HFF-Myc (cell line): ENCODE measurements around the gene GNG8.
A peak's percentile ranks its signal among the peaks of the same experiment; 100 is the strongest.

Experiments
- DNase-seq: peaks from one replicate; pipeline ENCODE4 v3.0.0-alpha.2; 2011; ENCODE audit warnings: low read depth; ENCODE audit errors: extremely low read depth
- H3K4me3 ChIP-seq: replicated peaks from 2 replicates; pipeline ENCODE4 v1.5.1; 2011; ENCODE audit warnings: low read depth, mild to moderate bottlenecking, control low read depth, low read length
- TF ChIP-seq, protein P1 (sequence below): IDR thresholded peaks from 2 replicates; pipeline ENCODE4 v1.5.1; 2012; ENCODE audit warnings: mild to moderate bottlenecking, low read depth, low read length, control low read depth; ENCODE audit errors: missing control alignments

GNG8 gene

DNA sequence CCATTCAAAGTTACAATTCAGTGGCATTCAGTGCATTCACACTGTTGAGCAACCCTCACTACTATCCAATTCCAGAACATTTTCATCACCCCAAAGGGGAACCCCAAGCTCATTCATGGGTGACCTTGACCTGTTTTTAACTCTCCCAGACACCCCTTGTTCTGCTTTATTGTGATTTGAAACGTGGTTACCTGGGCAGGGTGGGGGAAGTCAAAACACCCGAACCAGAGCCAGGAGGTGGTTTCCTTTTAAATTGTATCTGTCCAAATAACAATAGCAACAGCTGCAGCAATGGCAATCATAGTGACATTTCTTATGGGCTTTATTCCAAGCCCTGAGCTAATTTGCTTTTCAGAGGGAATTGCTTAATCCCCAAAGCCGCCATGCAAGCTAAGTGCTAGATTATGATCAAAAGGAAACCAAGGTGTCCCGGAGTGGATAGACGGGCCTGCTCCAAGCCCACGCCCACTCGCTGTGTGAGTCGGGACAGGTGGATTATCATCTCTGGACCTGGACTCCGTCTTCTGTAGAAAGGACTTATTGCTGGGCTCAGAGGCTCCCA lies 17.3 kb downstream of the GNG8 start:
- no peak for DNase-seq
- no peak overlapping the region for H3K4me3 ChIP-seq
- TF ChIP-seq, protein P1, sequence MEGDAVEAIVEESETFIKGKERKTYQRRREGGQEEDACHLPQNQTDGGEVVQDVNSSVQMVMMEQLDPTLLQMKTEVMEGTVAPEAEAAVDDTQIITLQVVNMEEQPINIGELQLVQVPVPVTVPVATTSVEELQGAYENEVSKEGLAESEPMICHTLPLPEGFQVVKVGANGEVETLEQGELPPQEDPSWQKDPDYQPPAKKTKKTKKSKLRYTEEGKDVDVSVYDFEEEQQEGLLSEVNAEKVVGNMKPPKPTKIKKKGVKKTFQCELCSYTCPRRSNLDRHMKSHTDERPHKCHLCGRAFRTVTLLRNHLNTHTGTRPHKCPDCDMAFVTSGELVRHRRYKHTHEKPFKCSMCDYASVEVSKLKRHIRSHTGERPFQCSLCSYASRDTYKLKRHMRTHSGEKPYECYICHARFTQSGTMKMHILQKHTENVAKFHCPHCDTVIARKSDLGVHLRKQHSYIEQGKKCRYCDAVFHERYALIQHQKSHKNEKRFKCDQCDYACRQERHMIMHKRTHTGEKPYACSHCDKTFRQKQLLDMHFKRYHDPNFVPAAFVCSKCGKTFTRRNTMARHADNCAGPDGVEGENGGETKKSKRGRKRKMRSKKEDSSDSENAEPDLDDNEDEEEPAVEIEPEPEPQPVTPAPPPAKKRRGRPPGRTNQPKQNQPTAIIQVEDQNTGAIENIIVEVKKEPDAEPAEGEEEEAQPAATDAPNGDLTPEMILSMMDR = no peak

DNA sequence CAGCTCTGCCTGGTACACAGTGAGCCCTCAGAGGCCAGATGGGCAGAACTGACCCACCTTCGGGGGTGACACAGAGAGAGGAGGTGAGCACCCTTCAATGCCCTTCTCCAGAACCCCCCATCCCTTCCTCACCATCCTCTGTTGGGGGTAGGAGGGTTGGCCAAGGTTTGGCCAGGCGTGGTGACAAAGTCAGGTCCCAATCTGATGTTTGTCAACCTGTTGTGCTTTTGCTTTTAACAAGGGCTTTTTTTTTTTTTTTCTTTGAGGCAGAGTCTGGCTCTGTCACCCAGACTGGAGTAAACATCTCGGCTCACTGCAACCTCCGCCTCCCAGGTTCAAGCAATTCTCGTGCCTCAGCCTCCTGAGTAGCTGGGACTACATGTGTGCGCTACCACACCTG lies 18.4 kb downstream of the GNG8 start:
- TF ChIP-seq, protein P1 = no peak
- DNase-seq = no peak
- H3K4me3 ChIP-seq = no peak overlapping the region

DNA sequence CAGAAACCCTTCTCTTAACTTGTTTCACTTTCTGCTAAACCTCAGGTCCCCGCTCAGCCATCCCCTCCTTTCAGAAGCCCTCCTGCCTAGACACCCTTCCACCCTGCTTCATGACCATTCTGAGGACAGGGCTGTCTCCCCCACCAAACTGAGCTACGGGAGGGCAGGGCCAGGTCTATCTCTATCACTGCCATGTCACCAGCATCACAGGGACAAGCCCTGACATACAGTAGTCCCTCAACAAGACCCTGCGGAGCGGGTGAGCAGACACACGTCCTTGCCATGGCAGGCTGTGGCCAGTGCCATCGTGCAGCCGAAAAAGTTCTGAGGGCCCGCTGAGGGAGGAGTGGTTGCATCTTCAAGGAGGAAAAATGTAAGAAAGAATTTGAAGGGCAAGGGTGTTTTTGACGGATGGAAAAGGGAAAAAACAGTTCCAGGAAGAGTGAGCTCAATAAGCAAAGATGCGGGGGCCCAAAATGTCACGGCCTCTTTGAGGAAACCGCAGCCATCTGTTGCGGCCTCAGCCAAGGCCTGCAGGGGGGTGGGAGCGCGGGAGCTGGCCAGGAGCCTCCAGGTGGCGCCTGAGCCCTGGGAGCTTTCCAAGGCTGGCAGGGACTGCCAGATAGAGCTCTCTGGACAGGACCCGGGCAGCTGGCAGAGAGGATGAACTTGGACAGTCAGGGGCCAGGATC lies 19.2 kb downstream of the GNG8 start:
- peak; percentile 48 for DNase-seq
- TF ChIP-seq, protein P1 = peak; percentile 55
- no peak overlapping the region for H3K4me3 ChIP-seq

DNA sequence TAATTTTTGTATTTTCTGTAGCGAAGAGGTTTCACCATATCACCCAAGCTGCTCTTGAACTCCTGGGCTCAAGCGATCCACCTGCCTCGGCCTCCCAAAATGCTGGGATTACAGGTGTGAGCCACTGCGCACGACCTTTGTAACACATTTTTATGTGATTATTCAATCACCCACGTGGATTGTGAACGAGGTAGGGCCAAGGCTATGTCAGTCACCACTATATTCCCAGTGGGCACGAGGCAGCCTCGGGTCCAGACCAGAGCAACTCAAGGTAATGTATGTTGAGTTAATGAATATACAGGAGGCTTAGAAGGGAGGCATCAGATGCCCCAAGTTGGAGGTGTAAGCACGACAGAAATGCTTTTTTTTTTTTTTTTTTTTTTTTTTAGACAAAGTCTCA lies 20.0 kb downstream of the GNG8 start:
- DNase-seq = no peak
- TF ChIP-seq, protein P1 = no peak
- no peak overlapping the region for H3K4me3 ChIP-seq

DNA sequence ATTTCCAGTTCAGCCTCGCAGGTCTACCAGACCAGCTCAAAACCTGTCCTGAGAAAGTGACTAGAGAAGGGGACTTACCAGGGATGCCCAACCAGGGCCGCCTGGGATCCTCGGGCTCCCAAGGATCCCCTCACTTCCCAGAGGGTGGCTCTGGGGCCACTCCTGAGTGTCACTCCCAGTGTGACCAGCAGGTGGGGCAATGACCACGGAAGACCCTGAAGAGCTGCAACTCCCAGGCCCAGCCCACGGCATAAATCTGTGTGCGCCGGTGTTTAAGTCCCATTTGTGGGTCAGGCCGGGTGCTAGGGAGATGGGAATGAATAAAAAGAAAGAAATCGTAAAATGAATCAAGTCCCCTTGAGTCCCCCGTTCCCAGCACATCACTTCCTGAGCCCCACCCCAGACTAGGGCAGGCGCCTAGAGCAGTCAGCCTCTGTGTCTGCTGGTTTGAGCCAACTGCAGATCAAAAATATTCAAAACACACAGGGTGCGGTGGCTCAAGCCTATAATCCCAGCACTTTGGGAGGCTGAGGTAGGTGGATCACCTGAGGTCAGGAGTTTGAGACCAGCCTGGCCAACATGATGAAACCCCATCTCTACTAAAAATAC lies 21.8 kb downstream of the GNG8 start:
- H3K4me3 ChIP-seq = no peak overlapping the region
- TF ChIP-seq, protein P1 = peak; percentile 85
- DNase-seq = peak; percentile 61

DNA sequence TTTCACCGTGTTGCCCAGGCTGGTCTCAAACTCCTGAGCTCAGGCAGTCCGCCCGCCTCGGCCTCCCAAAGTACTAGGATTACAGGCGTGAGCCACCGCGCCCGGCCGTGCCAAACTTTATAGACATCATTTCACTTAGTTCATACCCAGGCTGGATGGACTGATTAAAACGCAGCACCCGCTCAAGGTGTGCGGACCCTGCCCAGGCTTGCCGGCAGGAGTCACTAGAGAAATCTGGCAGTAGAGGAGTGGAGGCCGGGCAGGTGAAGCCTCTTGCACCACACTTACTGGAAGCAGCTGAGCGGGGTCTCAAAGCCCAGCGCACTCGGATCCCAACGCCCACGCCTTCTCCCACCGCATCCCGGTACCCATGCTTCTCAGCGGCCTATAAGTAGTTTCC lies 22.5 kb downstream of the GNG8 start:
- TF ChIP-seq, protein P1 = no peak
- H3K4me3 ChIP-seq = no peak overlapping the region
- no peak for DNase-seq
